ENCODE results near the gene C6orf89.
"Not testable (repeated sequence)": the region's sequence is repeated elsewhere in the genome, so short reads cannot be mapped to it uniquely, and the experiment has no call there.

The C6orf89 gene

GRCh38 chr6:36944650-36945049 is 58.9 kb downstream of the C6orf89 start:
- no peak for DNase-seq (ENCODE audit: low spot score)
- TF ChIP-seq CTCF (IDR thresholded peaks at IDR 0.05; ENCODE audit: extremely low read depth, missing control alignments), result no peak

GRCh38 chr6:36945301-36945700 is 59.5 kb downstream of the C6orf89 start:
- DNase-seq (ENCODE audit: low spot score), result no peak
- no peak for TF ChIP-seq CTCF (IDR thresholded peaks at IDR 0.05; ENCODE audit: extremely low read depth, missing control alignments)

DNA sequence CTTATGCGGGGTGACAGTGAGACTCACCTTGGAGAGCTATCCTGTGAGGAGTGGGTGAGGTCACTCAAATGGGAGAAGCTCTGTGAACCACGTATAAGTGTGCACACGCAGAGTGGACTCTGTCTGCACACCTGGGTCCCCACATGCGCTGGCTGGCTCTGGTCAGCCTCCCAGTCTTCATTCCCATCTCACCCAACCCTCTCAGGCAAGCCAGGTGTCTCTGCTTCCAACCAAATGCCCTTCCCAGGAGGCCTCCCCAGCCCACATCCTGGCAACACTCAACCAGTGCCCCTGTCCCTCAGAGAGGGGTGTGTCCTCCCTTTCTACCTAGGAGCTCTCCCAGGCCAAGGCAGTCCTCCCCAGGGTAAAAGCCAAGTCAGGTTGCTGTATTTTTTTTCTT is 60.8 kb downstream of the C6orf89 start:
- DNase-seq (ENCODE audit: low spot score), result no peak
- no peak for TF ChIP-seq CTCF (IDR thresholded peaks at IDR 0.05; ENCODE audit: extremely low read depth, missing control alignments)

DNA sequence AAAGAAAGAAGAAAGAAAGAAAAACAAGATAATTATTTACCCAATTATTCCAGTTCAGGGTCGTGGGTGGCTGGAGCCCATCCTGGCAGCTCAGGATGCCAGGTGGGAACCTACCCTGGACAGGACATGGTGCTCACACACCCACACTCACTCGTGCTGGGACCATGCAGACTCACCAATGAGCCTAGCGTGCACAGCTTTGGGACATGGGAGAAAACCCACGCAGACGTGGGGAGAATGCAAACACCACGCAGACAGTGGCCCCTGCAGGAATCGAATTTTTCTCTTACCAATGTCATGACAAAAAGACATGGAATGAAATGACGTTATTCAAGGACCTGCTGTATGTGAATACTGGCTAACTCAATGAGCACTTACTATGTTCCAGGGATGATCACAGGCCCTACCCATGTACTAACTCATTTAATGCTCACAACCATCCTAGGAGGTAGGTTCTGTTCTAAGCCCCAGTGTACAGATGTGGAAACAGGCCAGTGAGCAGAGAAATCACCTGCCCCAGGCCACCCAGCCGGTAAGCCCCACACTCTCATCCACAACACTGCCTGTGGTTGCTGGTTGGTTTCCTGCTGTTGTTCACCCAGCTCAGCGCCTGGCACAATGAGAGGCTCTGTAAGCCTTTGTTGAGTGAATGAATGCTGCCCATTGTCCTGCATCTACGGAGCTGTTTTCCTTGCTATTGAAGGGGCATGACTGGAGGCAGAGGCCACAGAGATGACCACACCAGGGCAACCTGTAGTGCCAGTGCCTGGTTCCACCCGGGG is 62.0 kb downstream of the C6orf89 start:
- TF ChIP-seq CTCF (IDR thresholded peaks at IDR 0.05; ENCODE audit: extremely low read depth, missing control alignments), result no peak
- no peak for DNase-seq (ENCODE audit: low spot score)

DNA sequence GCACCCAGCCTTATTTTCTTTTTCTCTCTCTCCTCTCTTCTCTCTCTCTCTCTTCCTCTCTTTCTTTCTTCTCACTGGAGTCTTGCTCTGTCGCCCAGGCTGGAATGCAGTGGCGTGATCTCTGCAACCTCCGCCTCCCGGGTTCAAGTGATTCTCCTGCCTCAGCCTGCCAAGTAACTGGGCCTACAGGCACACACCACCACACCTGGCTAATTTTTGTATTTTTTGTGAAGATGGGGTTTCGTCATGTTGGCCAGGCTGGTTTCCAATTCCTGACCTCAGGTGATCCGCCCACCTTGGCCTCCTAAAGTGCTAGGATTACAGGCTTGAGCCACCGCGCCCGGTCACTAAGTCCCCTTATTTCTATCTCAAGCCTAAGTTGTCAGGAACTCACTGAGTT is 63.3 kb downstream of the C6orf89 start:
- not testable (repeated sequence) for DNase-seq (ENCODE audit: low spot score)

DNA sequence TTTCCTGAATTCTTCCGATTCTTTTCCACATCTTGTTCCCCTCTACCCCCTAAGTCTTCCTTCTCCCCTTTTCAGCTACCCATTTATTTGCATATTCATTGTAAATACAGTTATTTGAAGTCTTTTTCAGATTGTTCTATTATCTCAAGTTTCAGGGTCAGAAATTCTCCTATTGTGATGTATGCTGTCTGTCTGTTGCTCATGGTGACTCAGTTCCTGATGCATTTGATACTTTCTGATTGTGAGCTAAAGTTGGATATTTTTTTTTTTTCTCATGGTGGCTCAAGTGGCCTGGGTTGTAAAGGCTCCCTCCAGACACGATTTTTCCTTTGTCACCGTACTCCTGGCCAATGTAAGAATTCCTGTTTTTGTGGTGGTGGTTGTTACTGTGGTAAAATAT is 63.9 kb downstream of the C6orf89 start:
- no peak for DNase-seq (ENCODE audit: low spot score)
- TF ChIP-seq CTCF (IDR thresholded peaks at IDR 0.05; ENCODE audit: extremely low read depth, missing control alignments), result no peak

DNA sequence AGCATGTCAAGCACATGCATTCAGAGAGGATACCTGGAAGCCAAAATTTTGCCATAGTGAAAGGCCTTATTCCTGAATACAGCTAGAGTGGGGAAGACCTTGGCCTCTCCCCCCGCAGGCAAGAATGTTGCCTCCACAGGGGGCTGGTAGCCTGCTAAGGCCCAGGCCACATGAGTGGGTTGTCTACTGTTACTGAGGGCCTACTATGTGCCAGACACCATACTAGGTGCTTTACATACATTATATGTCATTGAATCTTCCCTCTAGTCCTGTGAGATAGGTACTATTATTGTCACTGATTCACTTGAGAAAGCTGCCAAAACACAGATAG is 68.1 kb downstream of the C6orf89 start:
- DNase-seq (ENCODE audit: low spot score), result no peak
- TF ChIP-seq CTCF (IDR thresholded peaks at IDR 0.05; ENCODE audit: extremely low read depth, missing control alignments), result no peak

DNA sequence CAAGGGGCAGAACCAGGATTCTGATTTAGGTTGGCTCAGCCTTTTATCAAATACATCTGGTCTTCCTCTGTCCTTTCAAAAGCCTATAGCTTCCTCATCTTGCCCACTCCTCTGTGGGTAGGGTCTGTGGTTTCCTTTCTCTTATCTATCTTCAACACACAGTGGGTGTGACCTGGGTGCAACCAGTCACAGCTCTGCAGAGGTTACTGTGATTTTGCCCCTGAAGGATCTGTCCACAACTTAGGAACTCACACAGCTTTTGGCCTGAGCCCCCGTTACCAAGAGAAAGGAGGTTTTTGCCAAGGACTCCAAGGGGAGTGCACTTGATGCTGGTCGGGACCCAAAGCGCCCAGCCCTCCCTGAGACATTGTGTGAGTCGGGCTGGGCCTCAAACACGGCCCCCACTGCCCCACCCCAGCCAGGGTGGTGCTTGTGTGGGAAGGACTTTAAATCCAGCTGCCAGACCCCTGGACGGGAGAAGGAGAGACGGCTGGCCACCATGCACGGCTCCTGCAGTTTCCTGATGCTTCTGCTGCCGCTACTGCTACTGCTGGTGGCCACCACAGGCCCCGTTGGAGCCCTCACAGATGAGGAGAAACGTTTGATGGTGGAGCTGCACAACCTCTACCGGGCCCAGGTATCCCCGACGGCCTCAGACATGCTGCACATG is 68.6 kb downstream of the C6orf89 start, which contains the start of gene PI16:
TSS of gene PI16 (plus strand) at position 477 of the 670 bp plus-strand sequence. CDS start at position 500, 23 bp downstream.
- no peak for DNase-seq (ENCODE audit: low spot score)
- no peak for TF ChIP-seq CTCF (IDR thresholded peaks at IDR 0.05; ENCODE audit: extremely low read depth, missing control alignments)
